Measurements from ENCODE around the gene P2RY8.

The P2RY8 gene

GRCh38 chrX:1419545-1420355 is 117.2 kb downstream of the P2RY8 start:
- no peak for DNase-seq (ENCODE audit: low read depth, low spot score)

- no peak for DNase-seq (ENCODE audit: low read depth, low spot score)
Measured at GRCh38 chrX:1418901-1419544, 118.0 kb downstream of the P2RY8 start.

- DNase-seq (ENCODE audit: low read depth, low spot score): no peak
Measured at GRCh38 chrX:1417921-1418771, 118.8 kb downstream of the P2RY8 start.

GRCh38 chrX:1416965-1417760 is 119.8 kb downstream of the P2RY8 start:
- no peak for DNase-seq (ENCODE audit: low read depth, low spot score)

- DNase-seq (ENCODE audit: low read depth, low spot score): no peak
Measured at GRCh38 chrX:1416327-1416784, 120.6 kb downstream of the P2RY8 start.

Data from astrocyte of the hippocampus (primary cell).